ENCODE measurements around the gene KCNIP2. TPM values are rescaled to one million over a fixed set of nuclear protein-coding genes. Genes with fewer than 3 reads are reported as not detected.

The KCNIP2 gene
- total RNA-seq, 1 donor from 2014 or later, result 12.6 TPM

- DNase-seq (ENCODE audit: low spot score in 2 of 2), result no peak
- no peak for FAIRE-seq
Measured at GRCh38 chr10:101829561-101830315, 13.9 kb downstream of the KCNIP2 start.

- DNase-seq (ENCODE audit: low spot score in 2 of 2), result no peak
- FAIRE-seq, result no peak
Measured at GRCh38 chr10:101828766-101829551, 14.6 kb downstream of the KCNIP2 start.

GRCh38 chr10:101827919-101828600, 15.5 kb downstream of the KCNIP2 start:
- FAIRE-seq (no peak), DNase-seq (ENCODE audit: low spot score in 2 of 2) (no peak)

- no peak for DNase-seq (ENCODE audit: low spot score in 2 of 2)
- FAIRE-seq, result no peak
Measured at GRCh38 chr10:101826852-101827434, 16.7 kb downstream of the KCNIP2 start.

GRCh38 chr10:101824736-101825135, 18.9 kb downstream of the KCNIP2 start:
- DNase-seq (ENCODE audit: low spot score in 2 of 2), result no peak
- FAIRE-seq, result no peak

GRCh38 chr10:101818872-101819633, 24.5 kb downstream of the KCNIP2 start:
- no peak for FAIRE-seq
- DNase-seq (ENCODE audit: low spot score in 2 of 2), result peak in 1 of 2 donors; percentile 22

GRCh38 chr10:101818119-101818871, 25.3 kb downstream of the KCNIP2 start, which contains the start of gene OGA:
Gene OGA (minus strand): TSS chr10:101818444. CDS start chr10:101818022, 422 bp downstream.
- DNase-seq (ENCODE audit: low spot score in 2 of 2) (peak; percentile 91), FAIRE-seq (no peak)

GRCh38 chr10:101817337-101818118, 26.1 kb downstream of the KCNIP2 start:
- no peak for FAIRE-seq
- DNase-seq (ENCODE audit: low spot score in 2 of 2), result peak in 1 of 2 donors; percentile 42

- FAIRE-seq (no peak), DNase-seq (ENCODE audit: low spot score in 2 of 2) (no peak)
Measured at GRCh38 chr10:101816913-101817336, 26.7 kb downstream of the KCNIP2 start.

GRCh38 chr10:101816376-101816775, 27.2 kb downstream of the KCNIP2 start:
- FAIRE-seq (no peak), DNase-seq (ENCODE audit: low spot score in 2 of 2) (no peak)

GRCh38 chr10:101814466-101815071, 29.0 kb downstream of the KCNIP2 start:
- FAIRE-seq (no peak), DNase-seq (ENCODE audit: low spot score in 2 of 2) (no peak)

GRCh38 chr10:101812606-101813005, 31.0 kb downstream of the KCNIP2 start:
- DNase-seq (ENCODE audit: low spot score in 2 of 2), result no peak
- FAIRE-seq, result no peak

- no peak for DNase-seq (ENCODE audit: low spot score in 2 of 2)
- no peak for FAIRE-seq
Measured at GRCh38 chr10:101807158-101807557, 36.4 kb downstream of the KCNIP2 start.

- DNase-seq (ENCODE audit: low spot score in 2 of 2) (no peak), FAIRE-seq (no peak)
Measured at GRCh38 chr10:101803511-101803910, 40.1 kb downstream of the KCNIP2 start.

GRCh38 chr10:101797403-101798059, 46.1 kb downstream of the KCNIP2 start:
- DNase-seq (ENCODE audit: low spot score in 2 of 2) (no peak), FAIRE-seq (no peak)

- FAIRE-seq (no peak), DNase-seq (ENCODE audit: low spot score in 2 of 2) (no peak)
Measured at GRCh38 chr10:101793526-101793925, 50.1 kb downstream of the KCNIP2 start.

GRCh38 chr10:101789686-101790085, 53.9 kb downstream of the KCNIP2 start:
- no peak for FAIRE-seq

More at GRCh38 chr10:101789686-101790085, 53.9 kb downstream of the KCNIP2 start:
- DNase-seq (ENCODE audit: low spot score in 2 of 2), result no peak
